NCI-H2171 (cell line): Measurements from ENCODE around the gene COA3.

Experiments used
- DNase-seq: peaks from one replicate; lab custom pipeline; 2025; lab: John Stamatoyannopoulos, UW

COA3 gene

GRCh38 chr17:42817866-42818265, 19.4 kb upstream of the COA3 start:
- DNase-seq = no peak

DNA sequence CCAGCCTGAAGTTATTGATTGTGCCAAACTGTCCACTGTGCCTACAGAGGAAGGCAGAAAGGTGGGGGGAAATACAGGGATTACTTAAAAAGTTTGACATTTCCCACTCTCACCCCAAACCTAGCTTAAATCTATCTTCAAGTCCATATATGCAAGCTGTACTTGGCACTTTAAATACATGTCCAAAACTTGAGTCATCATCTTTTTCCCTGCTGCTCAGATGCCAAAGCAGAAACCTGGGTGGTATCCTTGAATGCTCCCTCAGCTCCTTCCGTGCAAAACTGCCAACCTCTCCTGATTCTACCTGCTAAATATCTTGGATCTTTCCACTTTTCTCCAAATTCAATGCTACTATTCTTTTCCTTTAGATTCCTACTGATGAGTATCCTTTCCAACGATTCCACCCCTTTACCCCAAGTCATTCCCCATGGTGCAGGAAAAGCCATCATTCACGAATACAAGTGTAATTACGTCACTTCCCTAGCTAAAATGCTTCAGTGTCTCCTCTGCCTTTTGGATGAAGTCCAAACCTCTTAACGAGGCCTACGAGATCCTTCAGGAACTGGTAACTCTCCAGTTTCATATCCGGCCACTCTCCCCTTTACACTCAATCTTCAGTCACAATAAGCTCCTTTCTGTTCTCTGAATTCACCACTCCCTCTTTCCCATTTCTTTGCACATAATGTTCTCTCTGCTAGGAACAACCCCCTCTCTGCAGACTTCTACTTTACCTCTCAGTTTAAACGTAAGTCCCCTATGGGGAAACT, 16.3 kb upstream of the COA3 start:
- DNase-seq = no peak

GRCh38 chr17:42809250-42809649, 10.7 kb upstream of the COA3 start:
- DNase-seq = no peak

- no peak for DNase-seq
These were observed 7.7 kb upstream of the COA3 start for GRCh38 chr17:42806249-42806648.

- DNase-seq = no peak
These were observed 6.4 kb upstream of the COA3 start for GRCh38 chr17:42804918-42805367.

DNA sequence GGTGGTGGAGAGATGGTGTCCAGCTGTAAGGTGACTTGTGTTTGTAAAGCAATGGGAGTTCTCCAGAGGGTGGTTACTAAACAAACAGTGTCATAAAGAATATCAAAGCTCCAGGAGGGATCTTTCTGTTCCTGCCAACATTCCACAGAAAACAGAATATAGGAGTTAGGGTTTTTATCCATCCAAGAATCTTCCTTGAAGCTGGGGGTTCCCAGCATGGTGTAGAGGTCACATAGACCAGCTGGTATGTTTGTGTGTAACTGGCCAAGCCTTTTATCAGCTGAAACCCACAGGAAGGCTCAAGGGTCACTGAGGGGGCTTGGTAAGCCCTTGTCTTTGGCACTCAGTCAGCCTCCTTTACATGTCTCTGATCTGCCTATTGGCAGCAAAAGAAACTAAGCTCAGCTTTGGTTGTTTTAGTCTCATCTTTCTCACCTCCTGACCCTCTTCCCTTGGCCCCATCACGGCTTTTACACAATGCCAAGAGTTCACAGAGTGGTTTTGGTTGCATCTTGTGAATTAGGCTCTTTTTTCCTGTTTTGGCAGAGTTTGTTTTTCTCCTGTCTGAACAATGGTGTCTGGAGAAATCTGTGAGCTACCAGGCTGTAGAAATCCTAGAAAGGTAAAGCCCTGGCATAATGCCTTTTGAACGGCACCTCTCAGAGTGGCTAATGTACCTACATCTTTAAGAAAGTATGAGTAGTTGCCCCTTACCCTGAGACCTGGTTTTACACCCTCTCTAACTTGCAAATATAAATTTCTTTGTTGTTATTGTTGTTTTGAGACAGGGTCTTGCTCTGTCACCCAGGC, 4.8 kb upstream of the COA3 start:
- DNase-seq = no peak

DNA sequence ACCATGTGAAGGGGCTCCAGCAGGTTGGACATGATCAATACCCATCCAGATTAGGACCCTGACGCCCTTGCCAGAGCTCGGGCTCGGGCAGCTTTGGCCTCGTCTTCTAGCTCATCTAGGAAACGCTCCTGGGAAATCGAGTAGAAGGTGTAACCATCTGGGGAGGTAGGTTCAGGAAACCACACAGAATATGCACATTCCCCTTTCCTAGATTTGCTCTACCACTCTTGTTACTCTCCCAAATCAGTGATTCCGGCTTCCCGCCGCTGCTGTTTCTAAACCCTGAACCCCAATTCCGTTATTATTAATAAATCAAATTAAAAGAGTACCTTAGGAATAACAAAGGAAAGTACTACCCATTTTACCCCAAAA, 507 bp downstream of the COA3 start:
- DNase-seq = no peak

DNA sequence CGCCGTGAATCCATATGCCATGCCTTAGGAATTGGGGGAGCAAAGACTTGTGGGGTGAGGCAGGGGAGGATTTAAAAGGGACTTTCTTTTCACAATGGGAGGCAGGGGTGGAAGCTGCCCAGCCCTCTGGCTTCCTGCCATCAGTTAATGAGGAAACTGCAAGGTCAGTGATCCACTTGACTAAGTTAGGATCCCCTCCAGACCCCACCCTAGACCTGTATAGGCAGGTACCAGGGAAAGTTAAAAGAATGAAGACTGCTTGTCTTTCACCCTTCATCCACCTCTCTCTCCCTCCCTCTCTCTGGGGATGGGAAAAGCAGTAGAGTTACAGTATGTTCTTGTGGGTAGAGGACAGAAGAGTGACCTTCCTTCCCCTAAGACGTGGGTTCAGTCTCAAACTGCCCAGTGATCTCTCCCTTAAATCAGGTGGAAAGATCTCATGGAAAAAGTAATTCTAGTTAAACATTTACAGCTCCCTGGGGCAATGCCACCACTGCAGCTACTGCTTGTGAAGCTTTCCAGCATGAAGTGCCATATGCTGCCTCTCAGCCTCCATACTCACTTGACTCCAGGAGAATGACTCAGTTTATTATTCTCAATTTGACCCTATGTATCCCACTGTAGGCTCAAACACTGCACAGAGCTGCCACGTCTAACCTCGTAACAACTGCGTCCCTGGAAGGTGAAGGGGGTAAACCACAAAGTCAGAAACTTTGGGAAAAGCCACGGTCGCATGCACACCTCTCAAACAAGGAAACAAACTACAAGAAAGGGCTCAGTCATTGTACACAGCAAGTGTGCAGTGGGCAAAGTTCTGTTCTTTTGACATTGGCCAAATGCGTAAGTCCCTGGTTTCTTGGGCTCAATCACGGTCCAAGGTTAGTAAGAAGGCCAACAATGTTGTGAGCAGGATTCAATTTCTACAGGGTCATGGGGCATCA, 1.2 kb downstream of the COA3 start:
- peak; percentile 8 for DNase-seq

- DNase-seq = no peak
These were observed 2.3 kb downstream of the COA3 start for GRCh38 chr17:42796066-42796758.

DNA sequence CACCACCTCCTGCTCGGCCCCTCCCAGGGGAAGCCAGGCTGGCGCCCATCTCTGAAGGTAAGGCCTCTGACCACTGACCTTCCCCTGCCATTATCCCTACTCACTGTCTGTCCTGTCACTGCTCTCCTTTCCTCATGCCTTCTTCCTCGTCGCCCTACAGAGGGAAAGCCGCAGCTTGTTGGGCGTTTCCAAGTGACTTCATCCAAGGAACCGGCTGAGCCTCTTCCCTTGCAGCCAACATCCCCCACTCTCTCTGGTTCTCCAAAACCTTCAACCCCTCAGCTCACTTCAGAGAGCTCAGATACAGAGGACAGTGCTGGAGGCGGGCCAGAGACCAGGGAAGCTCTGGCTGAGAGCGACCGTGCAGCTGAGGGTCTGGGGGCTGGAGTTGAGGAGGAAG, 3.0 kb downstream of the COA3 start:
- DNase-seq = no peak

GRCh38 chr17:42795061-42795460, 3.4 kb downstream of the COA3 start:
- no peak for DNase-seq

- no peak for DNase-seq
These were observed 6.0 kb downstream of the COA3 start for GRCh38 chr17:42792545-42792944.

GRCh38 chr17:42791948-42792347, 6.6 kb downstream of the COA3 start:
- DNase-seq = no peak

GRCh38 chr17:42787266-42787665, 11.2 kb downstream of the COA3 start:
- DNase-seq = no peak

- no peak for DNase-seq
These were observed 13.5 kb downstream of the COA3 start for GRCh38 chr17:42784811-42785592.

- no peak for DNase-seq
These were observed 14.1 kb downstream of the COA3 start for GRCh38 chr17:42784409-42784808.

- no peak for DNase-seq
These were observed 14.7 kb downstream of the COA3 start for GRCh38 chr17:42783791-42784138.

- DNase-seq = no peak
These were observed 15.3 kb downstream of the COA3 start for GRCh38 chr17:42783062-42783790.

DNA sequence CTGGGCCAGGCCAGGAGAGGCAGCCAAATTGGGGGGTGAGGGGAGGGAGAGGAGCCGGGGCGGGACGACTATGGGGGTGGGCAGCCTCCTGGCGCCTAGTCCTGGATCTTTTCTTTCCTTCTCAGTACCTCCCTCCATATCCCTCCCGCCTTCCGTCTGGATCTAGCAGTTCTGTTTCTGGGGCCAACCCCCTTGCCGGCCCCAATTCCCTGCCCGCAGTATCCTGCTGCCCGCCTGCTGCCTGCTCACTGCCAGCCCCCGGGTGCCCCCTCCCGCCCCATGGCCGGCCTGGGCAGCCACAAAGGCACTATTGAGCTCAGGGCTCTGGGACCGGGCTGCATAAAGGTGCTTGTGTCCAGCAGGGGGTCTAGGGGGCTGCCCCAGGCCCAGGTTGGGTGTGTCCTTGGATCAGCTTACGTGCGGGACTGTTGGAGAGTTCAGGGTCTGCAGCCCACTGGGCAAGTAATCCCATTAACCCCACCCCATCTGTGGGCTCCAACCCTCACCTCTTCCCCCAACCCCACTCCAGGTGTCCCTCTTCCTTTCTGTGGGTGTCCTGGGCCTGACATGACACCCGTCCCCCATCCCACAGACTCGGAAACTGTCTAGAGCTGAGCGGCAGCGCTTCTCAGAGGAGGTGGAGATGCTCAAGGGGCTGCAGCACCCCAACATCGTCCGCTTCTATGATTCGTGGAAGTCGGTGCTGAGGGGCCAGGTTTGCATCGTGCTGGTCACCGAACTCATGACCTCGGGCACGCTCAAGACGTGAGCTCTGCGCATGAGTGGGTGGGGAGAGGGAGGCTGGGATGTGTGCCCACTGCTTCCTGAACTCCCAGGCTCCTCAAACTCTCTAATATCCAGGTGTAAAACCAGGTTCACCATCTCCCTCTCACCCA, 16.1 kb downstream of the COA3 start:
- DNase-seq = no peak
